Measurements from ENCODE around the gene PTPRN2. TPM values are rescaled to one million over a fixed set of nuclear protein-coding genes. Genes with fewer than 3 reads are reported as not detected.
"Not testable (repeated sequence)": the region's sequence is repeated elsewhere in the genome, so short reads cannot be mapped to it uniquely, and the experiment has no call there.

The PTPRN2 gene
- total RNA-seq, 2 experiments from 2014 or later = 7.0 to 7.2 TPM

DNA sequence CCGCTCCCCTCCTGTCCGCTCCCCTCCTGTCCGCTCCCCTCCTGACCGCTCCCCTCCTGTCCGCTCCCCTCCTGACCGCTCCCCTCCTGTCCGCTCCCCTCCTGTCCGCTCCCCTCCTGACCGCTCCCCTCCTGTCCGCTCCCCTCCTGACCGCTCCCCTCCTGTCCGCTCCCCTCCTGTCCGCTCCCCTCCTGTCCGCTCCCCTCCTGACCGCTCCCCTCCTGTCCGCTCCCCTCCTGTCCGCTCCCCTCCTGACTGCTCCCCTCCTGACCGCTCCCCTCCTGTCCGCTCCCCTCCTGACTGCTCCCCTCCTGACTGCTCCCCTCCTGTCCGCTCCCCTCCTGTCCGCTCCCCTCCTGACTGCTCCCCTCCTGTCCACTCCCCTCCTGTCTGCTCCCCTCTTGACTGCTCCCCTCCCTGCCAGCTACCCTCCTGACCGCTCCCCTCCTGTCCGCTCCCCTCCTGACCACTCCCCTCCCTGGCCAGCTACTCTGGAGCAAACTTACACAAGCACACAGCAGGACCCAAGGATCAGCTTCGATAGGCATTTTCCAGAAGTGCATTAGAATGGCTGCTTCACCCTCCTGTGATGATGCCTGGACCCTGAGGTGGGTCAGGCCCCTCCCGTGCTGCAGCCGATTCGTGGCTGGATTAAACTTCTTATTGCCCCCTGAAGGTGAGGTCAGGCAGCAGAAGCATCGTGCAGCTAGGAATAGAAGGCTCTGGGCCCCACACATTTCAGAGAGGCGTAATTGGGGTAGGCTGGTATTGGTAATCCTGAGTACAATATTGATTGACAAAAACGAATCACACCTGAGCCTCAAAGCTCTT, 235.5 kb downstream of the PTPRN2 start:
- POLR2A ChIA-PET; H3K27me3 Mint-ChIP-seq (ENCODE audit: low read depth); CTCF ChIA-PET; H3K4me3 Mint-ChIP-seq; ATAC-seq; H3K4me1 Mint-ChIP-seq (ENCODE audit: low read depth); H3K36me3 Mint-ChIP-seq (ENCODE audit: low read depth); H3K9me3 Mint-ChIP-seq (ENCODE audit: insufficient read depth); H3K27ac Mint-ChIP-seq: not testable (repeated sequence)
- DNase-seq = peak; percentile 2

DNA sequence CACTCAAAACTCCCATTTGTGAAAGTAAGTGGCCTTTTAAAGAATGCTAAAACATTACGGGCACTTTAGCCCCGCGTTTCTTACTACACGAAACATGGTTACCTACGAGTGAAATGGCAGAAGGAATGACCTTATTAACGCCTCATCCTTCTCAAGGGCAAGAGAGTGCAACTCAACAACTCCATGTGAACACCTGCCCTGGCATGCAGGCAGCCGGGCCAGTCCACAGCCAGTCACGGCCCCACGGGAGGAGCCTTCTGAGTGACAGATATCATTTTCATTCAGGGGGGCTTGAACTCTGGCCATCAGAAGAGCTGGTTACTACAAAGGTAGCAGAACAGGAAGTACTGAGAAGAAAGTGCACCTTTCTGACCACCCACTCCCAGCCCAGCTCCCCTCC, 236.1 kb downstream of the PTPRN2 start:
- no peak overlapping the region for H3K4me3 Mint-ChIP-seq
- DNase-seq (peak; percentile 9), ATAC-seq (no peak)
- ChIA-PET CTCF (no interaction called here), POLR2A (no interaction called here)
- H3K36me3 Mint-ChIP-seq (ENCODE audit: low read depth) = no peaks in the 10 kb centered on the region
- H3K4me1 Mint-ChIP-seq (ENCODE audit: low read depth) = no peaks in the 10 kb centered on the region
- H3K27me3 Mint-ChIP-seq (ENCODE audit: low read depth) = no peaks in the 10 kb centered on the region
- H3K9me3 Mint-ChIP-seq (ENCODE audit: insufficient read depth) = peaks cover 4% of the 10 kb centered on the region
- H3K27ac Mint-ChIP-seq = no peak overlapping the region

DNA sequence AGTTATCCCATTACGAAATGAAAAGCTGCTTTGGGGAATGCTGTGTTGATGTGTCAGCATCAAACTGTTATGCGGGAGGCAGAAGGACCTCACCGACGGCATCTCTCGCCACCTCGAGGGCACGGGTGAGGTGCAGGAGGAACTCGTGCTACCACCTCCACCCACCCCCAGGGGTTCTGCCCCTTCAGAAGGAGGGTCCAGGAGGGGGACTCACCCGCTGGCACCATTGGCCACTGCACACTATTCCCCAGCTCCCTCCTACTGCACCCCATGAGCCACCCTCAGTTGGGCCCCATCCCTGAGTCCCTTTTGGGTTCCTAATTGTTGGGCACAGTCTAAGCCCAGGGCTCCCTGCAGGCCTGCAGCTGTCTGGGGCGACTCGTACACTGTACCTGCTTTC, 236.6 kb downstream of the PTPRN2 start:
- H3K27me3 Mint-ChIP-seq (ENCODE audit: low read depth) = no peaks in the 10 kb centered on the region
- peak; percentile 13 for DNase-seq
- peaks cover 4% of the 10 kb centered on the region for H3K9me3 Mint-ChIP-seq (ENCODE audit: insufficient read depth)
- ATAC-seq = no peak
- H3K36me3 Mint-ChIP-seq (ENCODE audit: low read depth) = no peaks in the 10 kb centered on the region
- H3K27ac Mint-ChIP-seq = no peak overlapping the region
- CTCF ChIA-PET = no interaction called here
- POLR2A ChIA-PET = no interaction called here
- no peaks in the 10 kb centered on the region for H3K4me1 Mint-ChIP-seq (ENCODE audit: low read depth)
- no peak overlapping the region for H3K4me3 Mint-ChIP-seq

DNA sequence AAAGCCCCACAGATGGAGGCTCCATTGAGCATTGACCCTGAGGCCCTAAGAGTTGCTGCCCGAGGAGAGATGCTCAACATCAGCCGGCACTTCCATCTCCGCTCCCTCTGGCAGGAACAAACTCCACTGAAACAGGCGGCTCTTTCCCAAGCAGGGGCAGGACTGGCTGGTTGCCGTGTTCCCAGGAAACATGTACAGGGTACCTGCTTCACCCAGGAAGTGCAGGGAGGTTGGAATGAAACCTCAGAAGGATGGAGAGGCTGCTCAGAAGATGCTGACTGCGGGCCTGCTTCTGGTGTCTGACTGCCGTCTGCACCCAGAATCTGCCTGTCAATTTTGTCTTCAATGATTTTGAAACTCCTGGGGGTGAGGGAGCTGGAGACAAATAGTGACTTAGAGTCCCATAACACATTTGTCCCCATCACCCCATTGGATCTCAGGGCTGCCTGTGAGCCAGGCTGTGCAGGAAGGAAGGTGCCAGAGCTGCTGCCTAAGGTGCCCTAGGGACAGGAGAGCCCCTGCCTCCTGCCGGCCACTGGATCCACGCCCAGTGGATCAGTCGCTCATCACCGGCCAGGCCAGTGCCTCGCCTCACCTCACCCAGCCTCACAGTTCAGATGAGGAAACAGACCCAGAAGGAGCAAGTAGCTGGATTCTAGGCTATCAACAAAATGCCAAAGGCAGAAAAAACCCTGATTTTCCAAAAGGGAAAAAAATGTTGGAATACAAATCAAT, 237.3 kb downstream of the PTPRN2 start:
- H3K4me1 Mint-ChIP-seq (ENCODE audit: low read depth) = no peaks in the 10 kb centered on the region
- no peaks in the 10 kb centered on the region for H3K36me3 Mint-ChIP-seq (ENCODE audit: low read depth)
- ChIA-PET CTCF (no interaction called here), POLR2A (no interaction called here)
- no peaks in the 10 kb centered on the region for H3K27me3 Mint-ChIP-seq (ENCODE audit: low read depth)
- H3K9me3 Mint-ChIP-seq (ENCODE audit: insufficient read depth) = peaks cover 4% of the 10 kb centered on the region
- no peak overlapping the region for H3K4me3 Mint-ChIP-seq
- no peak overlapping the region for H3K27ac Mint-ChIP-seq
- DNase-seq = peak; percentile 14
- ATAC-seq = no peak

DNA sequence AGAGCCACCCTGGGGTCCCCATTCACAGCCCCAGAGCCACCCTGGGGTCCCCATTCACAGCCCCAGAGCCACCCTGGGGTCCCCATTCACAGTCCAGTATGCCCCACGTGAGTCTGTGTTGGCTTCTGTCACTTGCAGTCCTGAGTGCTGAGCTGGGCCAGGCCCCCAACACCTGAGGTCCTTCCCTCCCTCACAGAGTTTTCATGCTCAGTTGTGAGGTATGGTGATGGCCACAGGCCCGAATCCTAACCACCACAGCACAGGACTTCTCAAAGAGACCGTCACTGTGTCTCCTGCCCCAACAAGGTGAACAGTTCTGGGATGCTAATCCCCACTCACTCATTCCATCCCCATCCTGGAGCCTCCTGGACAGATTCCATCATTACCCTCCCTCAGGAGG, 239.2 kb downstream of the PTPRN2 start:
- no peak overlapping the region for H3K27ac Mint-ChIP-seq

DNA sequence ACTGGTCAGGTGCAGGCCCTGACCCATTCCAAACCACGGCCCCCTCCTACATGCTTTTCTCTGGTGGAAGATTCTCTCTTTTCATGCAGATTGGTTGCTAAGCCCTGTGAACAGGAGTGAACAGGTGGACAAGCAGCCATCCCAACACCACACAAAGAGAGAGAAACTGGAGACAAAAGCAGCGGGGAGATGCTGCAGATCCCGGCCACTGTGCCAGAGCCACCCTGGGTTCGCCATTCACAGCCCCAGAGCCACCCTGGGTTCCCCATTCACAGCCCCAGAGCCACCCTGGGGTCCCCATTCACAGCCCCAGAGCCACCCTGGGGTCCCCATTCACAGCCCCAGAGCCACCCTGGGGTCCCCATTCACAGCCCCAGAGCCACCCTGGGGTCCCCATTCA, 239.6 kb downstream of the PTPRN2 start:
- H3K9me3 Mint-ChIP-seq (ENCODE audit: insufficient read depth); H3K27ac Mint-ChIP-seq; POLR2A ChIA-PET; H3K4me1 Mint-ChIP-seq (ENCODE audit: low read depth); H3K27me3 Mint-ChIP-seq (ENCODE audit: low read depth); H3K4me3 Mint-ChIP-seq; CTCF ChIA-PET; H3K36me3 Mint-ChIP-seq (ENCODE audit: low read depth); ATAC-seq: not testable (repeated sequence)
- DNase-seq = peak; percentile 2

More for the DNA sequence above, 239.2 kb downstream of the PTPRN2 start:
- ChIA-PET POLR2A (no interaction called here), CTCF (no interaction called here)
- ATAC-seq = no peak
- Mint-ChIP-seq H3K27me3 (ENCODE audit: low read depth) (no peaks in the 10 kb centered on the region), H3K9me3 (ENCODE audit: insufficient read depth) (no peaks in the 10 kb centered on the region), H3K36me3 (ENCODE audit: low read depth) (no peaks in the 10 kb centered on the region), H3K4me3 (no peak overlapping the region), H3K4me1 (ENCODE audit: low read depth) (no peaks in the 10 kb centered on the region)
- DNase-seq = peak; percentile 1

DNA sequence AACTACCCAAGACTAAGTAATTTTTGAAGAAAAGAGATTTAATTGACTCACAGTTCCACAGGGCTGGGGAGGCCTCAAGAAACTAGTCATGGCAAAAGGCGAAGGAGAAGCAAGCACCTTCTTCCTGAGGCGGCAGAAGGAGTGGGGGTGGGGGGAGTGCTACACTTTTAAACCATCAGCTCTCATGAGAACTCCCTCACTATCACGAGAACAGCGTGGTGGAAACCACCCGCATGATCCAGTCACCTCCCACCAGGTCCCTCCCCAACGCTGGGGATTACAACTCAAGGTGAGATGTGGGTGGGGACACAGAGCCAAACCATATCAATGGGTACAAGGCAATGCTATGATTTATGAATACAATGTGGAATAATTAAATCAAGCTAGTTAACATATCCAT, 241.9 kb downstream of the PTPRN2 start:
- Mint-ChIP-seq H3K36me3 (ENCODE audit: low read depth) (no peaks in the 10 kb centered on the region), H3K4me1 (ENCODE audit: low read depth) (no peaks in the 10 kb centered on the region), H3K9me3 (ENCODE audit: insufficient read depth) (peaks cover 9% of the 10 kb centered on the region), H3K4me3 (no peak overlapping the region), H3K27me3 (ENCODE audit: low read depth) (no peaks in the 10 kb centered on the region), H3K27ac (no peak overlapping the region)
- DNase-seq = peak; percentile 14
- CTCF ChIA-PET = no interaction called here
- POLR2A ChIA-PET = no interaction called here
- no peak for ATAC-seq

DNA sequence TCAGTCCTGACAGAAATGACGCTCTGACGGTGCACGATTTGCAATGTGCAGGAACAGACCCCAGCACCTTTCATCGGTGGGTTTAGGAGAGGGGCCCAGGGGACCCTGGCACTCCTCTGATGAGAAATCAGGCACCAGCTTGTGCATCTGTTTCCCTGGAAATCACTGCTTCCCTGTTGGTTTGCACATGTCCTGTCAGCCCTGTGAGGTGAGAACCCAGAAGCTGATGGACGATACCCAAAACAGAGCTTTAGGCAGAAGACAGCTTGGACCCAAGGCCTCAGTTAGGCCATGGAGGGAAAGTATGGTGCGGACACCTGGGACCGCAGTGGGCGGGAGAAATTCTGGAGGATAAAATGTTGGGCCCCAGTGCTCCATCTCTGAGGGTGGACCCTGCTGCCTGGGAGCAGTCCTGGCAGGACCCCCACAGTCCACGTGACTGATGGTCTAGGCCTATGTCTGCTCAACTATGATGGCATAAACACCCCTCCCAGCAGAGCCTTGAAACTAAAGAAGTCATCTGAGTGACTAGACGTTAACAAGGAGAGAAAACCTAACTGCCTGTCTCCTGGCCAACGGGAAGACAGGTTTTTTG, 242.8 kb downstream of the PTPRN2 start:
- ChIA-PET CTCF (no interaction called here), POLR2A (no interaction called here)
- Mint-ChIP-seq H3K9me3 (ENCODE audit: insufficient read depth) (peaks cover 9% of the 10 kb centered on the region), H3K4me1 (ENCODE audit: low read depth) (no peaks in the 10 kb centered on the region), H3K4me3 (no peak overlapping the region), H3K27ac (no peak overlapping the region), H3K27me3 (ENCODE audit: low read depth) (no peaks in the 10 kb centered on the region), H3K36me3 (ENCODE audit: low read depth) (no peaks in the 10 kb centered on the region)
- no peak for DNase-seq
- ATAC-seq = no peak

DNA sequence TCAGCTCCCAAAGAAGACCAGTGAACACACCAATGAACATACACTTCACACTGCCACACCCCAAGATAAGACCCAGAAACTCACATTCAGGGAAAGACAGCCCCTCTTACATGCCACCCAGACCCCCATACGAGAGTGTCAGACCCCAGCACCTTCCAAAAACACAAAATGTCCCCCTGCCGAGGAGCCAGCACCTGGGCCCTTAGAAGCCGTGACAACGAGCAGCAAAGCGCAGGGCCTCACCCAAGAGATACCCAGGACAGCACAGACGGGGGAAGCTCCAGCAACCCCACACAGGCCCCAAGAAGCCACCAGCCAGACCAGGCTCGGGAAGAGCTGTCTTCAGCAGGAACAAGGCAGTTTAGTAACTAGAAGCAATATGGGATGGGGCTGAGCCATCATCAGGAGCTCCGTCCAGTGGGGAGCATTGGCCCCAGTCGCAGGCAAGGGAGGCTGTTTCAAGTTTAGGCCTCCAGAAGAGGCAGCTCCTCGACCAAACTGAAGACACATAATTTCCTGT, 243.6 kb downstream of the PTPRN2 start:
- Mint-ChIP-seq H3K27me3 (ENCODE audit: low read depth) (no peaks in the 10 kb centered on the region), H3K36me3 (ENCODE audit: low read depth) (no peaks in the 10 kb centered on the region), H3K27ac (no peak overlapping the region), H3K4me1 (ENCODE audit: low read depth) (no peaks in the 10 kb centered on the region), H3K4me3 (no peak overlapping the region), H3K9me3 (ENCODE audit: insufficient read depth) (peaks cover 9% of the 10 kb centered on the region)
- ChIA-PET POLR2A (no interaction called here), CTCF (no interaction called here)
- peak; percentile 13 for DNase-seq
- no peak for ATAC-seq

DNA sequence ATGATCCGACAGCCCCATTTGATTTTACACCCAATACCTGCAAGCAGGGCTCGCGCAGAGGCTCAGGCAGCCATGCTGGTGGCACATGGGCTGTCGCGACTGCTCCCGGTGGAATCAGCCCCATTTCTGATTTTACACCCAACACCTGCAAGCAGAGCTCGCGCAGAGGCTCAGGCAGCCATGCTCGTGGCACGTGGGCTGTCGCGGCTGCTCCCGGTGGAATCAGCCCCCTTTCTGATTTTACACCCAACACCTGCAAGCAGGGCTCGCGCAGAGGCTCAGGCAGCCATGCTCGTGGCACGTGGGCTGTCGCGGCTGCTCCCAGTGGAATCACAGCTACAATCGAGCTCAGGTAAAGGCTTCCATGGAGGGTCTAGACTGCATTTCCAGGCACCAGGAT, 244.1 kb downstream of the PTPRN2 start:
- H3K36me3 Mint-ChIP-seq (ENCODE audit: low read depth) = no peaks in the 10 kb centered on the region
- H3K9me3 Mint-ChIP-seq (ENCODE audit: insufficient read depth) = peaks cover 9% of the 10 kb centered on the region
- H3K4me1 Mint-ChIP-seq (ENCODE audit: low read depth) = no peaks in the 10 kb centered on the region
- CTCF ChIA-PET = no interaction called here
- POLR2A ChIA-PET = no interaction called here
- no peak overlapping the region for H3K27ac Mint-ChIP-seq
- no peaks in the 10 kb centered on the region for H3K27me3 Mint-ChIP-seq (ENCODE audit: low read depth)
- H3K4me3 Mint-ChIP-seq = no peak overlapping the region
- no peak for DNase-seq
- ATAC-seq = no peak

DNA sequence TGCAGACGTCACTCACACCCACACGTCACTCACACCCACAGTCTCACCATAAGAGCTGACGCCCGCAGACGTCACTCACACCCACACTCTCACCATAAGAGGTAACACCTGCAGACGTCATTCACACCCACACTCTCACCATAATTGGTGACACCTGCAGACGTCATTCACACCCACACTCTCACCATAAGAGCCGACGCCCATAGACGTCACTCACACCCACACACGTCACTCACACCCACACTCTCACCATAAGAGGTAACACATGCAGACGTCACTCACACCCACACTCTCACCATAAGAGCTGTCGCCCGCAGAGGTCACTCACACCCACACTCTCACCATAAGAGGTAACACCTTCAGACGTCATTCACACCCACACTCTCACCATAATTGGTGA, 246.5 kb downstream of the PTPRN2 start:
- POLR2A ChIA-PET, H3K4me3 Mint-ChIP-seq, ATAC-seq: not testable (repeated sequence)

DNA sequence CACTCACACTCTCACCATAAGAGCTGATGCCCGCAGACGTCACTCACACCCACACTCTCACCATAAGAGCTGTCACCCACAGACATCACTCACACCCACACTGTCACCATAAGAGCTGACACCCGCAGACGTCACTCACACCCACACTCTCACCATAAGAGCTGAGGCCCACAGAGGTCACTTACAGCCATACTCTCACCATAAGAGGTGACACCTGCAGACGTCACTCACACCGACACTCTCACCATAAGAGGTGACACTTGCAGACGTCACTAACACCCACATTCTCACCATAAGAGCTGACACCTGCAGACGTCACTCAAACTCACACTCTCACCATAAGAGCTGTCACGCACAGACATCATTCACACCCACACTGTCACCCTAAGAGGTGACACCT, 250.7 kb downstream of the PTPRN2 start:
- H3K4me3 Mint-ChIP-seq; H3K27me3 Mint-ChIP-seq (ENCODE audit: low read depth); POLR2A ChIA-PET; ATAC-seq; H3K36me3 Mint-ChIP-seq (ENCODE audit: low read depth); CTCF ChIA-PET; H3K4me1 Mint-ChIP-seq (ENCODE audit: low read depth); H3K27ac Mint-ChIP-seq: not testable (repeated sequence)
- peak; percentile 2 for DNase-seq
- peaks cover 19% of the 10 kb centered on the region for H3K9me3 Mint-ChIP-seq (ENCODE audit: insufficient read depth)

More for the DNA sequence above, 246.5 kb downstream of the PTPRN2 start:
- H3K27ac Mint-ChIP-seq; H3K9me3 Mint-ChIP-seq (ENCODE audit: insufficient read depth); H3K4me1 Mint-ChIP-seq (ENCODE audit: low read depth); CTCF ChIA-PET; H3K27me3 Mint-ChIP-seq (ENCODE audit: low read depth); H3K36me3 Mint-ChIP-seq (ENCODE audit: low read depth): not testable (repeated sequence)
- DNase-seq = peak; percentile 9

Data from activated CD8-positive, alpha-beta T cell treated with anti-CD3 and anti-CD28 coated beads, Interleukin-2, amount 10 ng/mL, durations not matched to agents 7 days and 5 days (primary cell).